Mesothelial cell of epicardium (in vitro differentiated cells): Measurements from ENCODE around the gene SQOR. TPM values are rescaled to one million over a fixed set of nuclear protein-coding genes. Genes with fewer than 3 reads are reported as not detected.
A peak's percentile ranks its signal among the peaks of the same experiment; 100 is the strongest.

ENCODE experiments used
- DNase-seq, 2 experiments: peaks; one replicate each; pipeline ENCODE4 v3.0.0; 2021; ENCODE audit warnings: low spot score in 2 of 2; ENCODE audit not compliant: unreplicated experiment in 2 of 2
- H3K27ac Mint-ChIP-seq: 2 replicates; pipeline ENCODE4 v1.8.0; 2021; ENCODE audit warnings: mixed read lengths
- H3K27me3 Mint-ChIP-seq: 2 replicates; pipeline ENCODE4 v1.8.0; 2021; ENCODE audit warnings: low read depth, mixed read lengths
- H3K36me3 Mint-ChIP-seq: 2 replicates; pipeline ENCODE4 v1.8.0; 2021; ENCODE audit warnings: mixed read lengths
- H3K4me1 Mint-ChIP-seq: 2 replicates; pipeline ENCODE4 v1.8.0; 2021; ENCODE audit warnings: mixed read lengths
- H3K4me3 Mint-ChIP-seq: 2 replicates; pipeline ENCODE4 v1.8.0; 2021; ENCODE audit warnings: mild to moderate bottlenecking, moderate library complexity, mixed read lengths
- H3K9me3 Mint-ChIP-seq: 2 replicates; pipeline ENCODE4 v1.8.0; 2021; ENCODE audit warnings: mixed read lengths
- CTCF ChIP-seq: fragments of 200-600 bp; sonication (generic); IDR thresholded peaks from one replicate; pipeline ENCODE4 v1.5.0; 2021; ENCODE audit warnings: antibody characterized with exemption; ENCODE audit not compliant: unreplicated experiment
- total RNA-seq: library from RNA; stranded (reverse); gene quantifications from 3 replicates; pipeline ENCODE4 v1.2.1, GENCODE V29; 2021

The SQOR gene
- total RNA-seq, 1 donor from 2014 or later: 0.94 TPM

GRCh38 chr15:45635191-45635638, 386 bp downstream of the SQOR start:
- H3K27me3 Mint-ChIP-seq: peaks cover 77% of the 10 kb centered on the region
- no peak for TF ChIP-seq CTCF
- H3K36me3 Mint-ChIP-seq: no peaks in the 10 kb centered on the region
- peak in 1 of 2 experiments; percentile 64 for DNase-seq
- H3K4me3 Mint-ChIP-seq: peak overlapping the region; percentile 74
- no peak overlapping the region for H3K27ac Mint-ChIP-seq
- H3K9me3 Mint-ChIP-seq: no peaks in the 10 kb centered on the region
- peaks cover 12% of the 10 kb centered on the region for H3K4me1 Mint-ChIP-seq

GRCh38 chr15:45635763-45636292, 999 bp downstream of the SQOR start:
- no peak for TF ChIP-seq CTCF
- peak overlapping the region; percentile 74 for H3K4me3 Mint-ChIP-seq
- H3K4me1 Mint-ChIP-seq: peaks cover 12% of the 10 kb centered on the region
- no peaks in the 10 kb centered on the region for H3K9me3 Mint-ChIP-seq
- H3K36me3 Mint-ChIP-seq: no peaks in the 10 kb centered on the region
- peaks cover 76% of the 10 kb centered on the region for H3K27me3 Mint-ChIP-seq
- H3K27ac Mint-ChIP-seq: no peak overlapping the region
- DNase-seq: no peak

GRCh38 chr15:45637141-45637540, 2.3 kb downstream of the SQOR start:
- H3K4me1 Mint-ChIP-seq: peaks cover 12% of the 10 kb centered on the region
- H3K27ac Mint-ChIP-seq: peak overlapping the region; percentile 89
- no peaks in the 10 kb centered on the region for H3K36me3 Mint-ChIP-seq
- H3K27me3 Mint-ChIP-seq: peaks cover 76% of the 10 kb centered on the region
- peak overlapping the region; percentile 52 for H3K4me3 Mint-ChIP-seq
- no peak for TF ChIP-seq CTCF
- H3K9me3 Mint-ChIP-seq: no peaks in the 10 kb centered on the region
- DNase-seq: no peak

- no peak for TF ChIP-seq CTCF
- H3K9me3 Mint-ChIP-seq: no peaks in the 10 kb centered on the region
- peak overlapping the region; percentile 89 for H3K27ac Mint-ChIP-seq
- H3K36me3 Mint-ChIP-seq: no peaks in the 10 kb centered on the region
- peaks cover 12% of the 10 kb centered on the region for H3K4me1 Mint-ChIP-seq
- no peak for DNase-seq
- peaks cover 74% of the 10 kb centered on the region for H3K27me3 Mint-ChIP-seq
- H3K4me3 Mint-ChIP-seq: peak overlapping the region; percentile 52
These were observed 2.8 kb downstream of the SQOR start for GRCh38 chr15:45637552-45638033.

- H3K27me3 Mint-ChIP-seq: peaks cover 51% of the 10 kb centered on the region
- H3K36me3 Mint-ChIP-seq: no peaks in the 10 kb centered on the region
- TF ChIP-seq CTCF: no peak
- peaks cover 13% of the 10 kb centered on the region for H3K4me1 Mint-ChIP-seq
- no peak for DNase-seq
- H3K27ac Mint-ChIP-seq: no peak overlapping the region
- no peak overlapping the region for H3K4me3 Mint-ChIP-seq
- no peaks in the 10 kb centered on the region for H3K9me3 Mint-ChIP-seq
These were observed 5.8 kb downstream of the SQOR start for GRCh38 chr15:45640616-45641015.
